IPS-15b (cell line): ENCODE measurements around the gene H6PD.

Experiments
- H3K27me3 ChIP-seq: one replicate; pipeline ENCODE4 v1.6.1; 2013; ENCODE audit warnings: low read length; ENCODE audit not compliant: control insufficient read depth, insufficient read depth
- H3K36me3 ChIP-seq: one replicate; pipeline ENCODE4 v1.6.1; 2013; ENCODE audit warnings: low read length; ENCODE audit not compliant: control insufficient read depth, insufficient read depth
- H3K4me1 ChIP-seq: one replicate; pipeline ENCODE4 v1.6.1; 2013; ENCODE audit warnings: mild to moderate bottlenecking, low read length; ENCODE audit not compliant: control insufficient read depth, insufficient read depth
- H3K4me3 ChIP-seq: one replicate; pipeline ENCODE4 v1.5.1; 2013; ENCODE audit warnings: low read depth, low read length
- H3K9ac ChIP-seq: one replicate; pipeline ENCODE4 v1.6.1; 2013; ENCODE audit warnings: low read depth, mild to moderate bottlenecking, low read length
- H3K9me3 ChIP-seq: one replicate; pipeline ENCODE4 v1.6.1; 2013; ENCODE audit warnings: mild to moderate bottlenecking, low read length; ENCODE audit not compliant: control insufficient read depth, insufficient read depth

H6PD gene

GRCh38 chr1:9319789-9320519 lies 85.4 kb downstream of the H6PD start:
- Histone ChIP-seq H3K36me3 (no peaks in the 10 kb centered on the region), H3K4me3 (no peak overlapping the region), H3K27me3 (no peaks in the 10 kb centered on the region), H3K4me1 (peaks cover 16% of the 10 kb centered on the region), H3K9ac (no peak overlapping the region), H3K9me3 (no peaks in the 10 kb centered on the region)
